K562 (cell line): ENCODE data around the gene LRRC10B. TPM values are rescaled to one million over a fixed set of nuclear protein-coding genes. Genes with fewer than 3 reads are reported as not detected.

Experiments
- BCLAF1 ChIP-seq, 2 experiments: fragments of 450-650 bp in 1 of 2; IDR thresholded peaks; 2 replicates each; pipeline ENCODE4 v1.6.1; 2011 to 2017; ENCODE audit warnings: low read depth in 2 of 2, antibody characterized with exemption in 1 of 2, borderline replicate concordance in 1 of 2, low read length in 1 of 2, mild to moderate bottlenecking in 1 of 2, mixed read lengths in 1 of 2; ENCODE audit not compliant: control insufficient read depth in 1 of 2
- BRF2 ChIP-seq: IDR thresholded peaks from 3 replicates; pipeline ENCODE4 v1.6.1; 2011; ENCODE audit warnings: borderline replicate concordance, mild to moderate bottlenecking; ENCODE audit not compliant: insufficient read length, insufficient read depth
- ETV5 ChIP-seq: sonication (generic); formaldehyde crosslinking; IDR thresholded peaks from 2 replicates; pipeline ENCODE4 v1.4.0; 2020; ENCODE audit warnings: low read depth, mild to moderate bottlenecking, missing genetic modification reagents
- HES1 ChIP-seq: fragments of 450-650 bp; IDR thresholded peaks from 2 replicates; pipeline ENCODE4 v1.6.1; 2016; ENCODE audit warnings: low read depth, mild to moderate bottlenecking, moderate library complexity
- MEF2A ChIP-seq: IDR thresholded peaks from 2 replicates; pipeline ENCODE4 v1.6.1; 2011; ENCODE audit warnings: low read depth, mild to moderate bottlenecking, low read length, moderate library complexity; ENCODE audit not compliant: control insufficient read depth
- MLX ChIP-seq, 2 experiments: fragments of 450-650 bp in 1 of 2; sonication (generic) in 1 of 2; formaldehyde crosslinking; conservative IDR thresholded peaks; 2 replicates each; pipeline versions ENCODE4 v1.4.0 to v1.8.1; 2020 to 2022; ENCODE audit warnings: mild to moderate bottlenecking in 1 of 2, missing genetic modification reagents in 1 of 2
- SP2 ChIP-seq: IDR thresholded peaks from 2 replicates; pipeline ENCODE4 v1.6.1; 2011; ENCODE audit warnings: mild to moderate bottlenecking, low read depth, low read length, moderate library complexity; ENCODE audit not compliant: poor library complexity, severe bottlenecking; ENCODE audit errors: extremely low read depth
- TFE3 ChIP-seq: fragments of 450-650 bp; formaldehyde crosslinking; IDR thresholded peaks from 2 replicates; pipeline ENCODE4 v1.4.0; 2020; ENCODE audit warnings: mild to moderate bottlenecking, mixed read lengths
- ZBTB12 ChIP-seq: fragments of 250-450 bp; sonication (Bioruptor Pico); IDR thresholded peaks from 2 replicates; pipeline ENCODE4 v1.4.0; 2020
- ZNF830 ChIP-seq: fragments of 250-450 bp; sonication (Bioruptor Pico); IDR thresholded peaks from 2 replicates; pipeline ENCODE4 v1.5.0; 2021; ENCODE audit warnings: mild to moderate bottlenecking
- polyA plus RNA-seq, 8 experiments: library from polyadenylated mRNA; depleted of rRNA in 4 of 8; stranded (reverse) in 5 of 8; unstranded in 3 of 8; fragments of >200 nt; fragmentation: Nextera tagmentation in 2 of 8; fragmentation: Illumina TruSeq in 1 of 8; extraction: Ambion mirVana in 2 of 8; extraction: Trizol in 1 of 8; gene quantifications; 2 replicates each; pipeline versions ENCODE4 v1.2.1 to v1.2.3, GENCODE V29; 2011 to 2014; ENCODE audit warnings: inconsistent platforms in 1 of 8, missing spikeins in 1 of 8
- total RNA-seq, 7 experiments: library from RNA; depleted of rRNA in 6 of 7; stranded (reverse); fragments of >200 nt in 6 of 7; fragmentation: Illumina TruSeq in 2 of 7; extraction: Trizol in 2 of 7; gene quantifications; 2 replicates each; pipeline versions ENCODE4 v1.2.1 to v1.2.3, GENCODE V29; 2011 to 2021; ENCODE audit warnings: low replicate concordance in 1 of 7
- TF ChIP-seq, protein P1 (sequence below): sonication (generic); formaldehyde crosslinking; IDR thresholded peaks from 2 replicates; pipeline ENCODE4 v1.8.0; 2022; ENCODE audit warnings: missing genetic modification reagents, mild to moderate bottlenecking, moderate library complexity, borderline replicate concordance

Gene LRRC10B
- total and polyA plus RNA-seq, 9 of the 15 experiments (the other 6 are each of a cell fraction or from before 2014, with no cell fraction given): 0.11 TPM; not detected in 8

GRCh38 chr11:61498767-61499341, 9.7 kb upstream of the LRRC10B start (continued):
- TF ChIP-seq BCLAF1 (IDR thresholded peaks at IDR 0.05; ENCODE audit: borderline replicate concordance in 1 of 2, control insufficient read depth in 1 of 2, low read depth in 2 of 2, low read length in 1 of 2) (peak in 1 of 2 experiments; percentile 98; a peak in 2 of 4 replicates), MEF2A (no peak), HES1 (no peak), ZNF830 (no peak), MLX (CRISPR knock-in tag; conservative IDR thresholded peaks at IDR 0.05) (no peak), TFE3 (CRISPR knock-in tag) (no peak), ETV5 (CRISPR knock-in tag) (no peak), ZBTB12 (CRISPR knock-in tag) (no peak), SP2 (no peak), BRF2 (no peak)
- TF ChIP-seq, protein P1, sequence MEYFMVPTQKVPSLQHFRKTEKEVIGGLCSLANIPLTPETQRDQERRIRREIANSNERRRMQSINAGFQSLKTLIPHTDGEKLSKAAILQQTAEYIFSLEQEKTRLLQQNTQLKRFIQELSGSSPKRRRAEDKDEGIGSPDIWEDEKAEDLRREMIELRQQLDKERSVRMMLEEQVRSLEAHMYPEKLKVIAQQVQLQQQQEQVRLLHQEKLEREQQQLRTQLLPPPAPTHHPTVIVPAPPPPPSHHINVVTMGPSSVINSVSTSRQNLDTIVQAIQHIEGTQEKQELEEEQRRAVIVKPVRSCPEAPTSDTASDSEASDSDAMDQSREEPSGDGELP (CRISPR knock-in tag): no peak
